Breast epithelium (tissue), 4 donors: ENCODE data around the gene FAM47C. TPM values are rescaled to one million over a fixed set of nuclear protein-coding genes. Genes with fewer than 3 reads are reported as not detected.

ENCODE experiments used
- DNase-seq, 2 donors: peaks; one replicate each; pipeline ENCODE4 v3.0.0-alpha.2; 2019; ENCODE audit warnings: low spot score in 2 of 2
- H3K27ac ChIP-seq, 2 donors: fragments of 200-600 bp; sonication (generic) in 1 of 2; one replicate each; pipeline ENCODE4 v1.5.1; 2016 to 2019; ENCODE audit warnings: mild to moderate bottlenecking in 1 of 2
- H3K27me3 ChIP-seq, 2 donors: fragments of 200-600 bp; sonication (generic) in 1 of 2; one replicate each; pipeline versions ENCODE4 v1.5.1 to v1.6.0; 2017 to 2019; ENCODE audit warnings: control low read depth in 1 of 2, mild to moderate bottlenecking in 1 of 2
- H3K36me3 ChIP-seq: fragments of 200-600 bp; one replicate; pipeline ENCODE4 v1.5.1; 2019
- H3K4me1 ChIP-seq, 2 donors: fragments of 200-600 bp; sonication (generic); one replicate each; pipeline ENCODE4 v1.5.1; 2016 to 2019; ENCODE audit warnings: control low read depth in 1 of 2
- H3K4me3 ChIP-seq, 3 donors: fragments of 200-600 bp; sonication (generic); 1 replicate in 2 of 3; 2 replicates in 1 of 3; pipeline ENCODE4 v1.5.1; 2016 to 2019; ENCODE audit warnings: mild to moderate bottlenecking in 3 of 3, moderate library complexity in 2 of 3
- H3K9me3 ChIP-seq, 2 donors: fragments of 200-600 bp; sonication (generic) in 1 of 2; one replicate each; pipeline ENCODE4 v1.5.1; 2016 to 2019; ENCODE audit warnings: control low read depth in 1 of 2
- POLR2A ChIP-seq: fragments of 450-650 bp; IDR thresholded peaks from one replicate; pipeline ENCODE4 v1.6.1; 2016; ENCODE audit warnings: antibody characterized with exemption, mild to moderate bottlenecking, moderate library complexity
- intact Hi-C: fragments of 100-400 bp; cut with DNase I; formaldehyde crosslinking; loops from one replicate; pipeline ENCODE4 v1.15.1; 2023; ENCODE audit warnings: low total_unique reads
- total RNA-seq, 3 donors: library from RNA; depleted of rRNA; stranded (reverse); fragments of >200 nt; gene quantifications; one replicate each; pipeline ENCODE4 v1.1.0, GENCODE V29; 2016
- TF ChIP-seq, protein P1 (sequence below), 3 donors: fragments of 450-650 bp; IDR thresholded peaks; one replicate each; pipeline ENCODE4 v1.5.1; 2016 to 2017; ENCODE audit warnings: antibody characterized with exemption in 3 of 3, mild to moderate bottlenecking in 3 of 3, moderate library complexity in 3 of 3

The FAM47C gene
- total RNA-seq, 3 donors from 2014 or later, result not detected

- H3K9me3 ChIP-seq, result no peaks in the 10 kb centered on the region
- no peaks in the 10 kb centered on the region for H3K4me1 ChIP-seq
- no peaks in the 10 kb centered on the region for H3K36me3 ChIP-seq
- intact Hi-C loops, result no loop called here
- peaks cover 0 to 26% of the 10 kb centered on the region in 2 donors for H3K27me3 ChIP-seq
- TF ChIP-seq POLR2A, result no peak
- TF ChIP-seq, protein P1, sequence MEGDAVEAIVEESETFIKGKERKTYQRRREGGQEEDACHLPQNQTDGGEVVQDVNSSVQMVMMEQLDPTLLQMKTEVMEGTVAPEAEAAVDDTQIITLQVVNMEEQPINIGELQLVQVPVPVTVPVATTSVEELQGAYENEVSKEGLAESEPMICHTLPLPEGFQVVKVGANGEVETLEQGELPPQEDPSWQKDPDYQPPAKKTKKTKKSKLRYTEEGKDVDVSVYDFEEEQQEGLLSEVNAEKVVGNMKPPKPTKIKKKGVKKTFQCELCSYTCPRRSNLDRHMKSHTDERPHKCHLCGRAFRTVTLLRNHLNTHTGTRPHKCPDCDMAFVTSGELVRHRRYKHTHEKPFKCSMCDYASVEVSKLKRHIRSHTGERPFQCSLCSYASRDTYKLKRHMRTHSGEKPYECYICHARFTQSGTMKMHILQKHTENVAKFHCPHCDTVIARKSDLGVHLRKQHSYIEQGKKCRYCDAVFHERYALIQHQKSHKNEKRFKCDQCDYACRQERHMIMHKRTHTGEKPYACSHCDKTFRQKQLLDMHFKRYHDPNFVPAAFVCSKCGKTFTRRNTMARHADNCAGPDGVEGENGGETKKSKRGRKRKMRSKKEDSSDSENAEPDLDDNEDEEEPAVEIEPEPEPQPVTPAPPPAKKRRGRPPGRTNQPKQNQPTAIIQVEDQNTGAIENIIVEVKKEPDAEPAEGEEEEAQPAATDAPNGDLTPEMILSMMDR (IDR thresholded peaks at IDR 0.05), result peak in 1 of 3 donors; percentile 19
- H3K4me3 ChIP-seq, result no peak overlapping the region
- no peak overlapping the region for H3K27ac ChIP-seq
- DNase-seq, result no peak
Observed at GRCh38 chrX:37060999-37061398, 52.8 kb downstream of the FAM47C start.
